GM23338 (cell line): Measurements from ENCODE around the gene PLCD4. TPM values are rescaled to one million over a fixed set of nuclear protein-coding genes. Genes with fewer than 3 reads are reported as not detected.
A peak's percentile ranks its signal among the peaks of the same experiment; 100 is the strongest.

Experiments used
- ATAC-seq: fragments of 200-7000 bp; cut with Tn5 transposase; 3 replicates; pipeline ENCODE4 v1.9.1; 2020
- DNase-seq: peaks from one replicate; pipeline ENCODE4 v3.0.0-alpha.2; 2015; ENCODE audit warnings: low spot score
- H2AFZ ChIP-seq: fragments of 200-600 bp; sonication (generic); 2 replicates; pipeline ENCODE4 v1.8.0; 2016; ENCODE audit warnings: antibody characterized with exemption, mild to moderate bottlenecking, moderate library complexity
- H3F3A ChIP-seq: fragments of 200-600 bp; sonication (generic); replicated peaks from 2 replicates; pipeline ENCODE4 v1.8.0; 2017; ENCODE audit warnings: antibody characterized with exemption, mixed run types, low read depth
- H3K27ac ChIP-seq: fragments of 200-600 bp; sonication (generic); 2 replicates; pipeline ENCODE4 v1.6.1; 2016; ENCODE audit warnings: low read depth
- H3K27me3 ChIP-seq: fragments of 200-600 bp; sonication (generic); 2 replicates; pipeline ENCODE4 v1.8.0; 2016; ENCODE audit warnings: mild to moderate bottlenecking, mixed run types, moderate library complexity; ENCODE audit not compliant: insufficient read depth
- H3K36me3 ChIP-seq: fragments of 200-600 bp; sonication (generic); 2 replicates; pipeline ENCODE4 v1.8.0; 2016; ENCODE audit warnings: mild to moderate bottlenecking; ENCODE audit not compliant: insufficient read depth
- H3K4me1 ChIP-seq: fragments of 200-600 bp; sonication (generic); 2 replicates; pipeline ENCODE4 v1.8.0; 2016; ENCODE audit warnings: mild to moderate bottlenecking, moderate library complexity; ENCODE audit not compliant: insufficient read depth
- H3K4me2 ChIP-seq: fragments of 200-600 bp; sonication (generic); 2 replicates; pipeline ENCODE4 v1.7.1; 2017; ENCODE audit warnings: mixed run types
- H3K4me3 ChIP-seq: fragments of 200-600 bp; sonication (generic); 2 replicates; pipeline ENCODE4 v1.6.1; 2016; ENCODE audit warnings: mixed run types
- H3K79me2 ChIP-seq: fragments of 200-600 bp; sonication (generic); replicated peaks from 2 replicates; pipeline ENCODE4 v1.8.0; 2017; ENCODE audit warnings: mild to moderate bottlenecking; ENCODE audit not compliant: insufficient read depth
- H3K9me2 ChIP-seq: fragments of 200-600 bp; sonication (generic); 2 replicates; pipeline ENCODE4 v1.8.0; 2017; ENCODE audit not compliant: insufficient read depth
- H4K20me1 ChIP-seq: fragments of 200-600 bp; sonication (generic); replicated peaks from 2 replicates; pipeline ENCODE4 v1.8.0; 2017; ENCODE audit warnings: mild to moderate bottlenecking; ENCODE audit not compliant: insufficient read depth
- H3K27ac Mint-ChIP-seq: 2 replicates; pipeline ENCODE4 v1.8.0; 2020; ENCODE audit warnings: inconsistent platforms, mild to moderate bottlenecking, moderate library complexity, mixed read lengths
- H3K27me3 Mint-ChIP-seq: 3 replicates; pipeline ENCODE4 v1.8.0; 2022; ENCODE audit warnings: low read depth, mild to moderate bottlenecking, moderate library complexity, mixed read lengths, inconsistent platforms; ENCODE audit not compliant: insufficient read depth, poor library complexity
- H3K36me3 Mint-ChIP-seq: 3 replicates; pipeline ENCODE4 v1.8.0; 2021; ENCODE audit warnings: low read depth, mild to moderate bottlenecking, inconsistent platforms, moderate library complexity, mixed read lengths
- H3K4me1 Mint-ChIP-seq: 3 replicates; pipeline ENCODE4 v1.8.0; 2020; ENCODE audit warnings: mild to moderate bottlenecking, inconsistent platforms, mixed read lengths
- H3K4me3 Mint-ChIP-seq: 3 replicates; pipeline ENCODE4 v1.8.0; 2021; ENCODE audit warnings: moderate library complexity, mild to moderate bottlenecking, inconsistent platforms, mixed read lengths
- H3K9me3 Mint-ChIP-seq: 3 replicates; pipeline ENCODE4 v1.8.0; 2020; ENCODE audit warnings: moderate library complexity, mild to moderate bottlenecking, inconsistent platforms, mixed read lengths
- CREB1 ChIP-seq: fragments of 250-450 bp; sonication (Bioruptor Pico); IDR thresholded peaks from 2 replicates; pipeline ENCODE4 v1.5.0; 2020; ENCODE audit warnings: low read depth, mild to moderate bottlenecking, moderate library complexity
- CTCF ChIP-seq, 2 experiments: fragments of 200-600 bp in 1 of 2; sonication (generic) in 1 of 2; conservative IDR thresholded peaks; 2 replicates each; pipeline versions ENCODE4 v1.5.1 to v1.6.1; 2016 to 2017; ENCODE audit warnings: antibody characterized with exemption in 2 of 2, low read depth in 2 of 2, mild to moderate bottlenecking in 2 of 2, moderate library complexity in 1 of 2
- EZH2 ChIP-seq: fragments of 200-600 bp; sonication (generic); IDR thresholded peaks from one replicate; pipeline ENCODE4 v1.8.0; 2017; ENCODE audit warnings: antibody characterized with exemption, mild to moderate bottlenecking, low read depth; ENCODE audit not compliant: unreplicated experiment
- EZH2phosphoT487 ChIP-seq: fragments of 200-600 bp; sonication (generic); IDR thresholded peaks from one replicate; pipeline ENCODE4 v1.8.1; 2018; ENCODE audit warnings: antibody characterized with exemption; ENCODE audit not compliant: unreplicated experiment
- JUNB ChIP-seq: IDR thresholded peaks from one replicate; pipeline ENCODE4 v1.6.1; 2016; ENCODE audit warnings: antibody characterized with exemption; ENCODE audit not compliant: unreplicated experiment
- NANOG ChIP-seq: IDR thresholded peaks from 2 replicates; pipeline ENCODE4 v1.6.1; 2016; ENCODE audit warnings: antibody characterized with exemption, borderline replicate concordance
- POLR2AphosphoS5 ChIP-seq: IDR thresholded peaks from 2 replicates; pipeline ENCODE4 v1.6.1; 2016; ENCODE audit warnings: antibody characterized with exemption, low read depth
- ZNF114 ChIP-seq: fragments of 250-450 bp; sonication (Bioruptor Pico); IDR thresholded peaks from 2 replicates; pipeline ENCODE4 v1.5.0; 2020; ENCODE audit warnings: mild to moderate bottlenecking, moderate library complexity
- ZNF462 ChIP-seq: fragments of 250-450 bp; sonication (Bioruptor Pico); IDR thresholded peaks from 2 replicates; pipeline ENCODE4 v1.5.0; 2020; ENCODE audit warnings: mild to moderate bottlenecking, moderate library complexity
- polyA plus RNA-seq: library from polyadenylated mRNA; unstranded; fragments of >200 nt; fragmentation: Nextera tagmentation; extraction: Ambion mirVana; gene quantifications from 2 replicates; pipeline ENCODE4 v1.2.1, GENCODE V29; 2016
- total RNA-seq: library from RNA; depleted of rRNA; stranded (reverse); fragments of >200 nt; shearing (Covaris generic); gene quantifications from 2 replicates; pipeline ENCODE4 v1.2.3, GENCODE V29; 2014
- TF ChIP-seq, protein P1 (sequence below): IDR thresholded peaks from 2 replicates; pipeline ENCODE4 v1.6.1; 2016; ENCODE audit warnings: antibody characterized with exemption

PLCD4 gene
- total and polyA plus RNA-seq, 2 experiments from 2014 or later, result 0.80 to 1.3 TPM

- TF ChIP-seq, protein P1, sequence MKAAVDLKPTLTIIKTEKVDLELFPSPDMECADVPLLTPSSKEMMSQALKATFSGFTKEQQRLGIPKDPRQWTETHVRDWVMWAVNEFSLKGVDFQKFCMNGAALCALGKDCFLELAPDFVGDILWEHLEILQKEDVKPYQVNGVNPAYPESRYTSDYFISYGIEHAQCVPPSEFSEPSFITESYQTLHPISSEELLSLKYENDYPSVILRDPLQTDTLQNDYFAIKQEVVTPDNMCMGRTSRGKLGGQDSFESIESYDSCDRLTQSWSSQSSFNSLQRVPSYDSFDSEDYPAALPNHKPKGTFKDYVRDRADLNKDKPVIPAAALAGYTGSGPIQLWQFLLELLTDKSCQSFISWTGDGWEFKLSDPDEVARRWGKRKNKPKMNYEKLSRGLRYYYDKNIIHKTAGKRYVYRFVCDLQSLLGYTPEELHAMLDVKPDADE, result peak; percentile 76
- TF ChIP-seq JUNB, result no peak
- TF ChIP-seq CREB1 (CRISPR knock-in tag), result peak; percentile 50; the same call in 1 of the 2 replicates
- no peak for TF ChIP-seq NANOG
- TF ChIP-seq POLR2AphosphoS5, result peak; percentile 86
- TF ChIP-seq CTCF (conservative IDR thresholded peaks at IDR 0.05; ENCODE audit: low read depth in 2 of 2), result no peak
- TF ChIP-seq ZNF114 (CRISPR knock-in tag), result no peak
- no peak for TF ChIP-seq EZH2phosphoT487
- no peak for TF ChIP-seq EZH2
Measured at GRCh38 chr2:218659258-218659987, 51.7 kb downstream of the PLCD4 start, which contains the start of the genes BCS1L and ZNF142 (continued).

DNA sequence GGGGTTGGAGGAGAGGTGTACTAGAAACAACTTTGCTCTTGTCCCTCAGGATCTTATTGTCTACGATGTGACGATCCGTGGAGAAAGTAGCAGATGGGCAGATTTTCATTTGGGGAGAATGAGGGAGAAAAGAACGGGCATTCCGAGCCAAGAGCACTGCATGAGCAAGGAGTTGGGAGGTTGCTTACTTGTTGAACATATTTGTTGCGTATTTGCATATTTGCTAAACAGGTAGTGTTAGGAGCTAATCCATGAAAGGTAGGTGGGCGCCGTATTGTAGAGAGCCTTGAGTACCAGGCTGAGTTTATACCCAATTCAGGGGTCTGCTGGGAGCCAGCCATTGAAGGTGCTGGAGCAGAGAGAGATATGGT is 52.3 kb downstream of the PLCD4 start:
- H3K27ac ChIP-seq, result no peak overlapping the region
- ATAC-seq (no peak), DNase-seq (no peak)
- H3K4me3 ChIP-seq, result peak overlapping the region; percentile 97
- H3K4me1 Mint-ChIP-seq, result peaks cover 8% of the 10 kb centered on the region
- H3K4me3 Mint-ChIP-seq, result peak overlapping the region; percentile 95
- H3F3A ChIP-seq, result 0 out of 2 replicates have a peak, but pooled peaks cover 12% of the 10 kb centered on the region
- peaks cover 19% of the 10 kb centered on the region for H4K20me1 ChIP-seq
- peaks cover 16% of the 10 kb centered on the region for H3K79me2 ChIP-seq
- no peaks in the 10 kb centered on the region for H3K27me3 ChIP-seq
- H3K4me2 ChIP-seq, result peak overlapping the region; percentile 95
- H3K27me3 Mint-ChIP-seq, result no peaks in the 10 kb centered on the region
- H3K36me3 ChIP-seq, result peaks cover 21% of the 10 kb centered on the region
- peaks cover 58% of the 10 kb centered on the region for H3K36me3 Mint-ChIP-seq
- H3K27ac Mint-ChIP-seq, result peak overlapping the region; percentile 89; the same call in 1 of the 2 replicates
- H2AFZ ChIP-seq, result peak overlapping the region; percentile 98
- TF ChIP-seq ZNF462 (CRISPR knock-in tag) (no peak), ZNF114 (CRISPR knock-in tag) (no peak), EZH2 (no peak)
- TF ChIP-seq, protein P1, result no peak
- no peaks in the 10 kb centered on the region for H3K9me3 Mint-ChIP-seq
- H3K9me2 ChIP-seq, result no peaks in the 10 kb centered on the region
- H3K4me1 ChIP-seq, result peaks cover 5% of the 10 kb centered on the region
